ENCODE results near the gene CFAP97.
A peak's percentile ranks its signal among the peaks of the same experiment; 100 is the strongest.
"Not testable (repeated sequence)": the region's sequence is repeated elsewhere in the genome, so short reads cannot be mapped to it uniquely, and the experiment has no call there.

CFAP97 gene

GRCh38 chr4:185139736-185140135 lies 64.1 kb downstream of the CFAP97 start:
- no peak for DNase-seq (ENCODE audit: low spot score)

- no peak for DNase-seq (ENCODE audit: low spot score)
Observed at GRCh38 chr4:185138161-185138560, 65.6 kb downstream of the CFAP97 start.

GRCh38 chr4:185137233-185137925 lies 66.4 kb downstream of the CFAP97 start:
- no peak for DNase-seq (ENCODE audit: low spot score)

- DNase-seq (ENCODE audit: low spot score): peak; percentile 58
Observed at GRCh38 chr4:185134307-185134869, 69.4 kb downstream of the CFAP97 start.

DNA sequence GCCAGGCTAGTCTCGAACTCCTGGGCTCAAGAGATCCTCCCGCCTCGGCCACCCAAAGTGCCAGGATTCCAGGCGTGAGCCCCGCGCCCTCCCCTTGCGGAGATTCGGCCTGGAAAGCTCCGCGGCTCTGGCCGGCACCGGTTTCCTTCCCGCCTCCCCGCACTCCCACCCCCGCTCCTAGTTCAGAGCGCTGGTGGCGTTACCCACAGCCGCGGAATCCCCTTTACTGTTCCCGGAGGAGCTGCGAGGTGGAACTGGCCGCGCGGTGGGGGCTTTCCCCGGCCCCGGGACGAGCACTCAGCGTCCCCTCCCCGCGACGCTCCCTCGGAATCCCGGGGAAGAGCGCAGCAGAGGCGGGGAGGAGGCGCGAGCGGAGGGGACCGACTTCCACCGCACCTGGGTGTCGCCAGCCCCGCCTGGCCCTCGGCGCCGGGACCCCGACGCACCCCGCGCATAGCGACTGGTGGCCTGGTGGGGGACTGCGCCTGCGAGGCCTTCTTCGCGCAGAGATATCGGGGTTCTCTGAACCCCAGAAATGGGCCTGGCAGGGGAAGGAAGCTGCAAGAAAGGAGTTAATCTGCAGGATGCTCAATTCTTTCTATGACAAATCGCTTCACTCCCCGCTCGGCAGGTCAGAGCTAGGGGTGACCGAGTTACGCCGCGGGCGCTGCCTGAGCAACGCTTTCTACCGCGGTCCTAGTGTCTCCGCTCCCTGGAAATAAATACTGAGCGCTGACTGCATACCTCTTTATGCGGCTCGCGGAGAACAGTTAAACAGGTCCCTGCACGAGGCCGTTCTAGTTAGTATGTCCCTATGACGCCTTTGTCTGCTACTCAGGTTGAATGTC lies 75.3 kb downstream of the CFAP97 start:
- DNase-seq (ENCODE audit: low spot score): no peak

- no peak for DNase-seq (ENCODE audit: low spot score)
Observed at GRCh38 chr4:185127021-185127925, 76.5 kb downstream of the CFAP97 start.

GRCh38 chr4:185124006-185124405 lies 79.8 kb downstream of the CFAP97 start:
- no peak for DNase-seq (ENCODE audit: low spot score)

- DNase-seq (ENCODE audit: low spot score): no peak
Observed at GRCh38 chr4:185122681-185123345, 81.0 kb downstream of the CFAP97 start.

GRCh38 chr4:185120631-185120946 lies 83.2 kb downstream of the CFAP97 start:
- no peak for DNase-seq (ENCODE audit: low spot score)

DNA sequence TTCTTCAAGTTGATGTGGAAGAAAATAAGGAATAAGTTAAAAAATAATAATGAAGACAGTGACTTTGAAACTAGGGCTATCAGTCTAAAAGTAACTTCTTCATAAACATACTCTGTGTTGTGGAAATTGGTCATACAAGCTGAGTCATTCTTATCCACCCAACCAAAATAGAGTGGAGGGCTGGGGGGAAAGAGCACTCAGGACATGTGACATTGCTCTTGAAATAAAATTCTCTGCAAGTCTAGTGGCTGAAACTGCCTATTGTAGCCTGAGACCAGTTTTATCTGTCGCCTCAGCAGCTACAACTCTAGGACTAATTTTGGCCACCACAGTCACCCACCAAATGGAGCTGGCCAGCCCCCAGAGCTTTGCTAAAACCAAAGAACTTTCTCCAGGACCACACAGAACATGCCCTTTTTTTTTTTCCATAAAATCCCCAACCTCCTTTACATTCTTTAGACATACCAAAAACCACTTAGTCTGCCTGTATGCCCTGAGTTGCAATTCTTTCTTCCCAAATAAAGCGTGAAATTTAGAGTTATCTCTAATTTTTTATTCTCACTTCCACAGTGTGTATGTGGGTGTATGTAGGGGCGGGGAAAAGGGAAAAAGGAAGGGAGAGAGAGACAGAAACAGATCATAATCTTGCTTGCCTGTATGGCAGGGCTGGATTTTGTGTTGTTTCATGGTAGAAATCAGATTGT lies 83.7 kb downstream of the CFAP97 start:
- DNase-seq (ENCODE audit: low spot score): no peak

DNA sequence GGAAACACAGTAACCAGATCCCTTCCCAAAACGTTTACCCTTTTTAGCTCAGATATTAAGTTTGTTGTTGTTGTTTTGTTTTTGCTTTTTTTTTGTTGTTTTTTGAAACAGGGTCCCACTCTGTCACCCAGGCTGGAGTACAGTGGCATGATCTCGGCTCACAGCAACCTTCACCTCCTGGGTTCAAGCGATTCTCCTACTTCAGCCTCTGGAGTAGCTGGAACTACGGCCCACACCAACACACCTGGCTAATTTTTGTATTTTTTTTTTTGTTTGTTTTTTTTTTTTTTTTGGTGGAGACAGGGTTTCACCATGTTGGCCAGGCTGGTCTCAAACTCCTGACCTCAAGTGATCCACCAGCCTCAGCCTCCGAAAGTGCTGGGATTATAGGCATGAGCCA lies 84.3 kb downstream of the CFAP97 start:
- DNase-seq (ENCODE audit: low spot score): not testable (repeated sequence)

GRCh38 chr4:185118876-185119275 lies 84.9 kb downstream of the CFAP97 start:
- no peak for DNase-seq (ENCODE audit: low spot score)

GRCh38 chr4:185117300-185117934 lies 86.4 kb downstream of the CFAP97 start:
- no peak for DNase-seq (ENCODE audit: low spot score)

DNA sequence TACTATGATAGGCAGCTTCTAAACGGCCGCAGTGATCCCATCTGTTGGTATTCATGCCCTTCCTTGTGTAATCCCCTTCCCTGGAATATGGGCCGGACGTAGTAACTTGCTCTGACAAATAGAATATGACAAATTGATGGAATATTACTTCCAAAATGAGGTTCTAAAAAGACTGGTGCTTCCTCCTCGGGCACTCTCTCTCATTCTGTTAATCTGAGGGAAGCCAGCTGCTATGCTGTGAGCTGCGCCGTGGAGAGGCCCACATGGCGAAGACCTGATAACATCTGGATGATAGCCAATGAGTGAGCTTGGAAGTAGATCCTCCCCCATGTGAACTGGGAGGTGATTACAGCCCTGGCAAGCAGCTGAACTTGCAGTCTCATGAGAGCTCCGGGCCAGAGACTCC lies 88.0 kb downstream of the CFAP97 start:
- DNase-seq (ENCODE audit: low spot score): peak; percentile 87

- no peak for DNase-seq (ENCODE audit: low spot score)
Observed at GRCh38 chr4:185113340-185113739, 90.5 kb downstream of the CFAP97 start.

- no peak for DNase-seq (ENCODE audit: low spot score)
Observed at GRCh38 chr4:185112104-185112503, 91.7 kb downstream of the CFAP97 start.

DNA sequence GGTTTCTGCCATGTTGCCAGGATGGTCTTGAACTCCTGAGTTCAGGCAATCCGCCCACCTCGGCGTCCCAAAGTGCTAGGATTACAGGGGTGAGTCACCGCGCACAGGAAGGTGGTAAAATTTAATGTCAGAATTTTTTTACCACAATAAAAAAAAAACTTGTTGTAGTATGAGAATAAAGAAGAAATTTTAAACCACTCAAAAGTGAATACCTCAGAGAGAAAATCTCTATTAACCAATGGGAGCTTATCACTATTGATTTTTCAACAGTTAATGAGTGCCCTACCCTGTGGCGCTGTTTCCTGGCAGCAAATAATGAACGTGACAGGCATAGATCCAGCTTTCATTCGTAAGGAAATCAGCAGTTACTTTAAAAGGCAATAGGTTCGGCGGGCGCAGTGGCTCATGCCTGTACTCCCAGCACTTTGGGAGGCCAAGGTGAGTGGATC lies 93.4 kb downstream of the CFAP97 start:
- DNase-seq (ENCODE audit: low spot score): no peak

DNA sequence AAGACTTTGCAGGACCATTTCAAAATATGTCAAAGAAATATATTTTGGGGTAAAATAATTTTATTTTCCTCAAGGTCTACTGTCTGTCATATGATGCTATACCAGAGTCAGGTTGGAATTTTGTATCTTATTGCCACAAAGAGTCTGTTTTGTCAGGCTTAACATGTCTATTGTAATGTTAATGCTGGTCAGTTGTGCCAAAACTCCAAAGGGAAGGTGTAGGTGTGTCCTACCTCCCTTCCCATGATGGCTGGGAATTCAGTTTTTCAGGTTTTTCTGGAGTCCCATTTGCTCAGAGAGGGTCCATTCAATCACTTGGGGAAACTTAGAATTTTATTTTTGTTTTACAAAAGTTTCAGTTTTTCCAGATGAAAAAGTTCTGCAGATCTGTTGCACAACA lies 94.1 kb downstream of the CFAP97 start:
- no peak for DNase-seq (ENCODE audit: low spot score)

All from D341Med (cell line).